ENCODE measurements around the gene UBE2Z. TPM values are rescaled to one million over a fixed set of nuclear protein-coding genes. Genes with fewer than 3 reads are reported as not detected.

Gene UBE2Z
- total RNA-seq = 89.1 and 89.4 TPM in 2 replicates

DNA sequence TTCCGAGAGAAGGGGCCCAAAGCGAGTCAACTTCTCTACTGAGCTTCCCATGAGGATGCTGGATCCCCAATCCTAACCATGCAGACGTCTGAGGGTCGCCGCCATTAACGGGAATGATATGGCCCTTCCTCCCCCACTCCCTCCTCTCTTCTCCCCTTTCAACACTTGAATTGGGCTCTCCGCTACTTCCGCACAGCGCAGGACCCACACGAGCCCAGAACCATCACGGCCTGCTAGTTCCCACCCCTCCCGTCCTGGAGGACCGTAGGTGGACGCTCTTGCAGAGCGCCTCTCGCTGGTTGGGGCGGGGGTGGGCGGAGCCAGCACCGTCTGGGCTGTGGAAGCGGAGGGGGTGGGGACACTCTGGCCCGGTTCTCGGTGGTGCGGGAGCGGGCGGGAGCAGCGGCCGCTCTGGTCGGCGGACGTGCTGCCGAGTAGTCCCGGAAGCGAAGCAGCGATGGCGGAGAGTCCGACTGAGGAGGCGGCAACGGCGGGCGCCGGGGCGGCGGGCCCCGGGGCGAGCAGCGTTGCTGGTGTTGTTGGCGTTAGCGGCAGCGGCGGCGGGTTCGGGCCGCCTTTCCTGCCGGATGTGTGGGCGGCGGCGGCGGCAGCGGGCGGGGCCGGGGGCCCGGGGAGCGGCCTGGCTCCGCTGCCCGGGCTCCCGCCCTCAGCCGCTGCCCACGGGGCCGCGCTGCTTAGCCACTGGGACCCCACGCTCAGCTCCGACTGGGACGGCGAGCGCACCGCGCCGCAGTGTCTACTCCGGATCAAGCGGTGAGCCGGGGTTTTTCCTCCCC is at the start of gene UBE2Z:
TSS of gene UBE2Z (plus strand) at position 361 of the 797 bp plus-strand sequence. CDS start at position 458, 97 bp downstream.

DNA sequence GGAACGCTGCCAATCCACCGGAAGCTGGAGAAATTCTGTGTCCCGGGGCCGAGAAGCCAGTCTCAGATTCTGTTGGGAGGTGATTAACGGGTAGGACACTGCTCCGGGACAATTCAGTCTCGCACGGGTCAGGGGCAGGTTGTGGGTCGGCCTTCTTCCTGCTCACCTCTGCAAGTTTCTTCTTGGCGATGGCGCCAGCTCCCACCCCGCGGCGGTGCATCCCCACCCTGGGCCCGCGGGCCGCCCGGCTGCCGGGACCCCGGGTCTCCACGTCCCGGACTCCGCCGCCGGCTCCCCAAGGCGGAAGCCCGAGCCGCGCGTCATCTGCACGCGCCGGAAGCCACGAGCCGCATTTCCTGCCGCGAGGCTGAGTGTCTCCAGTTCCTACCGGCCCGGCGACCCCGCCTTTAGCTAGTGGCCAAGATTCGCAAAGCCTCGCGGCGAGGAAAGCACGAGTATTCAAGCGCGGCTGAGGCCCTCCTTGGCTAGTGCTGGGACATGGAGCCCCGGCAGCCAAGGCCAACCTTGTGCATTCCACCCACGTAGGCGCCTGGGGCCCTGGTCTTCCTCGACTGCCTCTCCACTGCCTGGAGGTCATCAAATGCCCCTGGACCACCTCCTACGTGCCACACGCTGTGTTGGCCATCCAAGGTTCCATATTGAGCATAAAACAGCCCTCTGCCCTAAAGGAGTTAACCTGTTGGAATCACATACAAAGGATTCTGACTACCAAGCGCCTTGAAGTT is 36.5 kb downstream of the UBE2Z start, which contains the start of gene SNF8:
TSS of gene SNF8 (minus strand) at position 328 of the 746 bp plus-strand sequence. CDS start at position 220, 108 bp downstream.

Small RNA genes within 50 kb of the gene (small RNA-seq; reads per million reads assigned to genes)
- gene AC068531.1 (not detected), gene RF00263 (not detected), gene RF01210 (not detected), gene RNU1-42P (1.8 reads per million, percentile 45 among the genes with 10 or more reads in this experiment)

Other genes with a start within 250 kb of the UBE2Z start
- gene PRAC1, start 185.9 kb upstream of the UBE2Z start, total RNA-seq = not detected in 2 replicates
- gene PRAC2, start 185.2 kb upstream of the UBE2Z start, total RNA-seq = not detected in 2 replicates
- gene HOXB13, start 179.7 kb upstream of the UBE2Z start, total RNA-seq = 0.07 TPM in 1 of 2 replicates, not detected in the other
- 0.07 TPM in 1 of 2 replicates, not detected in the other for gene TTLL6, start 91.2 kb upstream of the UBE2Z start, total RNA-seq
- 63.4 and 71.3 TPM in 2 replicates for gene CALCOCO2, start 77.4 kb upstream of the UBE2Z start, total RNA-seq
- 64.4 and 105 TPM in 2 replicates for gene ATP5MC1, start 15.6 kb upstream of the UBE2Z start, total RNA-seq
- gene SNF8, start 36.4 kb downstream of the UBE2Z start, total RNA-seq = 84.4 and 107 TPM in 2 replicates
- gene GIP, start 60.2 kb downstream of the UBE2Z start, total RNA-seq = not detected in 2 replicates
- 1.5 and 5.1 TPM in 2 replicates for gene IGF2BP1, start 89.0 kb downstream of the UBE2Z start, total RNA-seq
- gene B4GALNT2, start 224.4 kb downstream of the UBE2Z start, total RNA-seq = not detected in 2 replicates